GM23248 (cell line): Measurements from ENCODE around the gene SEMA5A. TPM values are rescaled to one million over a fixed set of nuclear protein-coding genes. Genes with fewer than 3 reads are reported as not detected.
A peak's percentile ranks its signal among the peaks of the same experiment; 100 is the strongest.

Experiments
- DNase-seq: peaks from one replicate; pipeline ENCODE4 v3.0.0-alpha.2; 2015
- H2AFZ ChIP-seq: fragments of 200-600 bp; sonication (generic); 2 replicates; pipeline ENCODE4 v1.6.1; 2016; ENCODE audit warnings: antibody characterized with exemption
- H3F3A ChIP-seq: fragments of 200-600 bp; sonication (generic); 2 replicates; pipeline ENCODE4 v1.6.1; 2016; ENCODE audit warnings: mild to moderate bottlenecking, antibody characterized with exemption, mixed run types; ENCODE audit not compliant: insufficient read depth
- H3K27ac ChIP-seq: fragments of 200-600 bp; sonication (generic); 2 replicates; pipeline ENCODE4 v1.5.1; 2016; ENCODE audit warnings: mild to moderate bottlenecking
- H3K27me3 ChIP-seq: fragments of 200-600 bp; sonication (generic); replicated peaks from 2 replicates; pipeline ENCODE4 v1.6.1; 2016; ENCODE audit warnings: mild to moderate bottlenecking; ENCODE audit not compliant: insufficient read depth
- H3K36me3 ChIP-seq: fragments of 200-600 bp; sonication (generic); 2 replicates; pipeline ENCODE4 v1.6.1; 2016; ENCODE audit warnings: low read depth, mild to moderate bottlenecking
- H3K4me1 ChIP-seq: fragments of 200-600 bp; sonication (generic); 2 replicates; pipeline ENCODE4 v1.6.1; 2016; ENCODE audit warnings: mild to moderate bottlenecking; ENCODE audit not compliant: insufficient read depth
- H3K4me2 ChIP-seq: fragments of 200-600 bp; sonication (generic); one replicate; pipeline ENCODE4 v1.6.1; 2016; ENCODE audit warnings: mild to moderate bottlenecking; ENCODE audit not compliant: unreplicated experiment
- H3K4me3 ChIP-seq: fragments of 200-600 bp; sonication (generic); 2 replicates; pipeline ENCODE4 v1.5.1; 2016; ENCODE audit warnings: mild to moderate bottlenecking
- H3K79me2 ChIP-seq: fragments of 200-600 bp; sonication (generic); 2 replicates; pipeline ENCODE4 v1.6.1; 2016; ENCODE audit warnings: mild to moderate bottlenecking; ENCODE audit not compliant: insufficient read depth
- H3K9ac ChIP-seq: fragments of 200-600 bp; sonication (generic); 2 replicates; pipeline ENCODE4 v1.6.1; 2016; ENCODE audit warnings: mild to moderate bottlenecking
- H3K9me2 ChIP-seq: fragments of 200-600 bp; sonication (generic); 2 replicates; pipeline ENCODE4 v1.6.1; 2016; ENCODE audit warnings: mixed run types, mild to moderate bottlenecking, moderate library complexity; ENCODE audit not compliant: insufficient read depth
- H3K9me3 ChIP-seq: fragments of 200-600 bp; sonication (generic); one replicate; pipeline ENCODE4 v1.6.1; 2017; ENCODE audit warnings: low read depth
- H4K20me1 ChIP-seq: fragments of 200-600 bp; sonication (generic); 2 replicates; pipeline ENCODE4 v1.6.0; 2016; ENCODE audit not compliant: insufficient read depth
- EZH2 ChIP-seq: fragments of 200-600 bp; sonication (generic); IDR thresholded peaks from 2 replicates; pipeline ENCODE4 v1.6.1; 2018; ENCODE audit warnings: antibody characterized with exemption, mild to moderate bottlenecking; ENCODE audit not compliant: insufficient read depth, poor library complexity, severe bottlenecking
- EZH2phosphoT487 ChIP-seq: fragments of 200-600 bp; sonication (generic); IDR thresholded peaks from 2 replicates; pipeline ENCODE4 v1.6.1; 2018; ENCODE audit warnings: antibody characterized with exemption, moderate library complexity, mild to moderate bottlenecking, low read depth; ENCODE audit not compliant: insufficient read depth
- WGBS, 2 experiments: methylation state at CpG; one replicate each; pipeline ENCODE4 v1.1.6; 2015 to 2017; ENCODE audit warnings: low lambda C conversion rate in 2 of 2, low coverage in 1 of 2; ENCODE audit errors: missing lambda C conversion rate in 2 of 2; 5-methylcytosine and 5-hydroxymethylcytosine counted together
- in situ Hi-C: fragments of 300-500 bp; cut with MboI; formaldehyde crosslinking; loops from 2 replicates; pipeline ENCODE4 v1.15.0; 2020
- polyA plus RNA-seq: library from polyadenylated mRNA; unstranded; fragments of >200 nt; fragmentation: Nextera tagmentation; extraction: Ambion mirVana; gene quantifications from 2 replicates; pipeline ENCODE4 v1.2.1, GENCODE V29; 2016
- total RNA-seq: library from RNA; depleted of rRNA; stranded (reverse); fragments of >200 nt; shearing (Covaris generic); gene quantifications from 2 replicates; pipeline ENCODE4 v1.2.3, GENCODE V29; 2014

Gene SEMA5A
- total and polyA plus RNA-seq, 2 experiments from 2014 or later = 33.5 to 38.2 TPM

- Histone ChIP-seq H3K9me2 (no peaks in the 10 kb centered on the region), H3K27ac (peak overlapping the region; percentile 40), H3F3A (peaks cover 33% of the 10 kb centered on the region), H2AFZ (no peak overlapping the region), H3K27me3 (no peaks in the 10 kb centered on the region), H3K9ac (no peak overlapping the region), H3K36me3 (no peaks in the 10 kb centered on the region; the same call in 1 of the 2 replicates), H3K4me1 (peaks cover 25% of the 10 kb centered on the region), H3K4me3 (0 out of 2 replicates have a peak overlapping the region, but pooled peaks have one; percentile 5), H4K20me1 (no peaks in the 10 kb centered on the region; the same call in 1 of the 2 replicates), H3K4me2 (peak overlapping the region; percentile 13), H3K9me3 (no peaks in the 10 kb centered on the region), H3K79me2 (peaks cover 12% of the 10 kb centered on the region; the same call in 1 of the 2 replicates)
- in situ Hi-C loops = no loop called here
- DNase-seq = peak; percentile 12
- TF ChIP-seq EZH2phosphoT487 (no peak), EZH2 (no peak)
- 27 to 37% methylated on average over 3 of the region's 3 CpGs for WGBS, 2 experiments
Observed at GRCh38 chr5:9454491-9454890, 91.4 kb downstream of the SEMA5A start.

GRCh38 chr5:9454012-9454481 is 91.8 kb downstream of the SEMA5A start:
- Histone ChIP-seq H3K36me3 (no peaks in the 10 kb centered on the region; the same call in 1 of the 2 replicates), H3K4me2 (peak overlapping the region; percentile 13), H3K27ac (peak overlapping the region; percentile 40), H3K4me1 (peaks cover 25% of the 10 kb centered on the region), H2AFZ (no peak overlapping the region), H3K4me3 (0 out of 2 replicates have a peak overlapping the region, but pooled peaks have one; percentile 5), H3K9me3 (no peaks in the 10 kb centered on the region), H3K9me2 (no peaks in the 10 kb centered on the region), H3K79me2 (peaks cover 12% of the 10 kb centered on the region; the same call in 1 of the 2 replicates), H3F3A (peaks cover 33% of the 10 kb centered on the region), H3K9ac (no peak overlapping the region), H4K20me1 (no peaks in the 10 kb centered on the region; the same call in 1 of the 2 replicates), H3K27me3 (no peaks in the 10 kb centered on the region)
- in situ Hi-C loops = no loop called here
- TF ChIP-seq EZH2phosphoT487 = no peak
- no peak for TF ChIP-seq EZH2
- WGBS, 2 experiments = 2 to 4% methylated on average over 4 of the region's 4 CpGs
- peak; percentile 74 for DNase-seq

GRCh38 chr5:9453480-9454011 is 92.3 kb downstream of the SEMA5A start:
- in situ Hi-C loops = no loop called here
- TF ChIP-seq EZH2 (no peak), EZH2phosphoT487 (no peak)
- DNase-seq = no peak

GRCh38 chr5:9452181-9452580 is 93.7 kb downstream of the SEMA5A start:
- no peaks in the 10 kb centered on the region; the same call in 1 of the 2 replicates for H4K20me1 ChIP-seq
- in situ Hi-C loops = no loop called here
- no peak overlapping the region for H3K4me3 ChIP-seq
- no peak overlapping the region for H2AFZ ChIP-seq
- no peaks in the 10 kb centered on the region for H3K36me3 ChIP-seq
- no peaks in the 10 kb centered on the region for H3K9me2 ChIP-seq
- H3K79me2 ChIP-seq = peaks cover 8% of the 10 kb centered on the region; the same call in 1 of the 2 replicates
- no peaks in the 10 kb centered on the region for H3K9me3 ChIP-seq
- TF ChIP-seq EZH2phosphoT487 (no peak), EZH2 (no peak)
- H3K4me2 ChIP-seq = no peak overlapping the region
- no peak for DNase-seq
- no peak overlapping the region for H3K27ac ChIP-seq
- no peak overlapping the region for H3K9ac ChIP-seq
- peaks cover 33% of the 10 kb centered on the region for H3K4me1 ChIP-seq
- H3F3A ChIP-seq = peaks cover 30% of the 10 kb centered on the region
- WGBS, 2 experiments = 95 to 100% methylated on average over 2 of the region's 2 CpGs
- H3K27me3 ChIP-seq = no peaks in the 10 kb centered on the region

More at GRCh38 chr5:9453480-9454011, 92.3 kb downstream of the SEMA5A start:
- H3K36me3 ChIP-seq = no peaks in the 10 kb centered on the region
- no peak overlapping the region for H2AFZ ChIP-seq
- peak overlapping the region; percentile 40 for H3K27ac ChIP-seq
- H4K20me1 ChIP-seq = no peaks in the 10 kb centered on the region; the same call in 1 of the 2 replicates
- peaks cover 12% of the 10 kb centered on the region; the same call in 1 of the 2 replicates for H3K79me2 ChIP-seq
- WGBS, 2 experiments = 95 to 98% methylated on average over 2 of the region's 2 CpGs
- no peak overlapping the region for H3K4me3 ChIP-seq
- H3F3A ChIP-seq = peaks cover 33% of the 10 kb centered on the region
- no peak overlapping the region for H3K9ac ChIP-seq
- H3K4me2 ChIP-seq = no peak overlapping the region
- no peaks in the 10 kb centered on the region for H3K27me3 ChIP-seq
- no peaks in the 10 kb centered on the region for H3K9me3 ChIP-seq
- H3K4me1 ChIP-seq = peaks cover 25% of the 10 kb centered on the region
- H3K9me2 ChIP-seq = no peaks in the 10 kb centered on the region
